ENCODE data around the gene EIF1.

EIF1 gene

GRCh38 chr17:41656249-41657023, 32.2 kb upstream of the EIF1 start:
- Histone ChIP-seq H4K20me1 (ENCODE audit: insufficient read depth, low read length) (no peaks in the 10 kb centered on the region), H3K27ac (ENCODE audit: low read length) (no peak overlapping the region), H3K4me1 (ENCODE audit: low read length) (peaks cover 7% of the 10 kb centered on the region; the same call in 1 of the 2 replicates), H3K4me2 (ENCODE audit: low read depth, low read length) (no peak overlapping the region), H3K79me2 (ENCODE audit: low read length) (no peaks in the 10 kb centered on the region), H3K36me3 (replicated peaks; ENCODE audit: insufficient read depth, low read length) (no peaks in the 10 kb centered on the region), H2AFZ (ENCODE audit: low read length) (no peak overlapping the region), H3F3A (ENCODE audit: insufficient read depth, low read length) (no peaks in the 10 kb centered on the region), H3K9me3 (replicated peaks; ENCODE audit: insufficient read depth, low read length) (no peaks in the 10 kb centered on the region), H3K27me3 (replicated peaks; ENCODE audit: insufficient read depth, low read length) (no peaks in the 10 kb centered on the region), H3K4me3 (ENCODE audit: low read length) (no peak overlapping the region), H3K9me2 (replicated peaks; ENCODE audit: insufficient read depth, low read length) (no peaks in the 10 kb centered on the region), H3K9ac (ENCODE audit: low read length) (no peak overlapping the region)
- TF ChIP-seq EZH2 (optimal IDR thresholded peaks at IDR 0.05; ENCODE audit: low read depth, low read length) (no peak), CTCF (IDR thresholded peaks at IDR 0.05; ENCODE audit: low read length) (no peak), EZH2phosphoT487 (IDR thresholded peaks at IDR 0.05; ENCODE audit: low read length) (no peak)
- no peak for DNase-seq

- H3K9me3 ChIP-seq (replicated peaks; ENCODE audit: insufficient read depth, low read length) = no peaks in the 10 kb centered on the region
- no peaks in the 10 kb centered on the region for H3K27me3 ChIP-seq (replicated peaks; ENCODE audit: insufficient read depth, low read length)
- no peaks in the 10 kb centered on the region for H3K79me2 ChIP-seq (ENCODE audit: low read length)
- no peak for TF ChIP-seq CTCF (IDR thresholded peaks at IDR 0.05; ENCODE audit: low read length)
- no peaks in the 10 kb centered on the region for H4K20me1 ChIP-seq (ENCODE audit: insufficient read depth, low read length)
- H3F3A ChIP-seq (ENCODE audit: insufficient read depth, low read length) = no peaks in the 10 kb centered on the region
- H3K4me2 ChIP-seq (ENCODE audit: low read depth, low read length) = no peak overlapping the region
- H3K9me2 ChIP-seq (replicated peaks; ENCODE audit: insufficient read depth, low read length) = no peaks in the 10 kb centered on the region
- H3K9ac ChIP-seq (ENCODE audit: low read length) = no peak overlapping the region
- H3K4me1 ChIP-seq (ENCODE audit: low read length) = peaks cover 7% of the 10 kb centered on the region; the same call in 1 of the 2 replicates
- H3K4me3 ChIP-seq (ENCODE audit: low read length) = no peak overlapping the region
- DNase-seq = no peak
- H3K27ac ChIP-seq (ENCODE audit: low read length) = no peak overlapping the region
- H2AFZ ChIP-seq (ENCODE audit: low read length) = no peak overlapping the region
- H3K36me3 ChIP-seq (replicated peaks; ENCODE audit: insufficient read depth, low read length) = no peaks in the 10 kb centered on the region
These were observed 31.4 kb upstream of the EIF1 start for GRCh38 chr17:41657176-41657754.

- Histone ChIP-seq H4K20me1 (ENCODE audit: insufficient read depth, low read length) (no peaks in the 10 kb centered on the region), H3K36me3 (replicated peaks; ENCODE audit: insufficient read depth, low read length) (no peaks in the 10 kb centered on the region), H3K4me1 (ENCODE audit: low read length) (peaks cover 7% of the 10 kb centered on the region; the same call in 1 of the 2 replicates), H3K79me2 (ENCODE audit: low read length) (no peaks in the 10 kb centered on the region), H2AFZ (ENCODE audit: low read length) (no peak overlapping the region), H3K27me3 (replicated peaks; ENCODE audit: insufficient read depth, low read length) (no peaks in the 10 kb centered on the region), H3F3A (ENCODE audit: insufficient read depth, low read length) (no peaks in the 10 kb centered on the region), H3K4me2 (ENCODE audit: low read depth, low read length) (no peak overlapping the region), H3K9ac (ENCODE audit: low read length) (no peak overlapping the region), H3K9me3 (replicated peaks; ENCODE audit: insufficient read depth, low read length) (no peaks in the 10 kb centered on the region), H3K4me3 (ENCODE audit: low read length) (no peak overlapping the region), H3K9me2 (replicated peaks; ENCODE audit: insufficient read depth, low read length) (no peaks in the 10 kb centered on the region), H3K27ac (ENCODE audit: low read length) (no peak overlapping the region)
- TF ChIP-seq EZH2 (optimal IDR thresholded peaks at IDR 0.05; ENCODE audit: low read depth, low read length) (no peak), EZH2phosphoT487 (IDR thresholded peaks at IDR 0.05; ENCODE audit: low read length) (no peak), CTCF (IDR thresholded peaks at IDR 0.05; ENCODE audit: low read length) (no peak)
- no peak for DNase-seq
These were observed 30.7 kb upstream of the EIF1 start for GRCh38 chr17:41657936-41658335.
